GM12878 (cell line): ENCODE data around the gene ATP12A. TPM values are rescaled to one million over a fixed set of nuclear protein-coding genes. Genes with fewer than 3 reads are reported as not detected.

Source experiments
- ATAC-seq: fragments of 200-7000 bp; cut with Tn5 transposase; 3 replicates; pipeline ENCODE4 v1.9.1; 2020; ENCODE audit warnings: mild to moderate bottlenecking, moderate library complexity
- BruUV-seq: library from RNA; stranded (reverse); fragments of 400-500 nt; replicated peaks from 2 replicates; lab custom pipeline; 2021; lab: Mats Ljungman, UMichigan
- CTCF ChIA-PET: fragments of 300-600 bp; sonication (Branson Sonifier 250); formaldehyde crosslinking; extraction: SDS; loops from one replicate; lab custom pipeline; 2021; ENCODE audit warnings: inconsistent platforms; lab: Yijun Ruan, JAX
- POLR2A ChIA-PET: fragments of 350-600 bp; formaldehyde crosslinking; extraction: SDS; loops from one replicate; lab custom pipeline; 2021; ENCODE audit warnings: inconsistent platforms; lab: Charles Lee
- RAD21 ChIA-PET: fragments of 300-600 bp; sonication (Branson Sonifier 250); formaldehyde crosslinking; loops from one replicate; lab custom pipeline; 2023; ENCODE audit warnings: antibody characterized with exemption; ENCODE audit not compliant: unreplicated experiment; lab: Charles Lee
- SMC1A ChIA-PET: fragments of 300-600 bp; sonication (Branson Sonifier 250); formaldehyde crosslinking; loops from one replicate; lab custom pipeline; 2023; ENCODE audit not compliant: unreplicated experiment, uncharacterized antibody; lab: Charles Lee
- DNase-seq: peaks from one replicate; pipeline ENCODE4 v3.0.0-alpha.2; 2011; ENCODE audit warnings: low read depth, low spot score
- FAIRE-seq: peaks from 3 replicates; lab custom pipeline; 2011; peaks lifted over from hg19 to GRCh38; lab: Jason Lieb, UNC
- H2AFZ ChIP-seq: 2 replicates; pipeline ENCODE4 v1.6.0; 2011; ENCODE audit warnings: low read depth, low read length, control low read depth; ENCODE audit not compliant: control insufficient read depth
- H3K27ac ChIP-seq: 2 replicates; pipeline ENCODE4 v1.5.1; 2011; ENCODE audit warnings: control low read depth; ENCODE audit not compliant: control insufficient read depth, insufficient read depth
- H3K27me3 ChIP-seq, 2 experiments: replicated peaks in 1 of 2; 2 replicates each; pipeline versions ENCODE4 v1.6.0 to v1.6.1; 2011; ENCODE audit warnings: low read length in 1 of 2; ENCODE audit not compliant: control insufficient read depth in 2 of 2, insufficient read depth in 2 of 2
- H3K36me3 ChIP-seq, 2 experiments: 2 replicates each; pipeline ENCODE4 v1.5.1; 2011; ENCODE audit warnings: low read length in 1 of 2; ENCODE audit not compliant: control insufficient read depth in 2 of 2, insufficient read depth in 2 of 2
- H3K4me1 ChIP-seq: 2 replicates; pipeline ENCODE4 v1.6.1; 2011; ENCODE audit warnings: mild to moderate bottlenecking, low read length, moderate library complexity, mixed read lengths; ENCODE audit not compliant: control insufficient read depth, insufficient read depth
- H3K4me2 ChIP-seq: 2 replicates; pipeline ENCODE4 v1.6.0; 2011; ENCODE audit warnings: control low read depth; ENCODE audit not compliant: control insufficient read depth, insufficient read depth
- H3K4me3 ChIP-seq: fragments of 200-600 bp; sonication (generic); 2 replicates; pipeline ENCODE4 v1.5.1; 2016
- H3K79me2 ChIP-seq: 2 replicates; pipeline ENCODE4 v1.6.0; 2011; ENCODE audit warnings: low read length; ENCODE audit not compliant: control insufficient read depth, insufficient read depth
- H3K9ac ChIP-seq: 2 replicates; pipeline ENCODE4 v1.8.0; 2011; ENCODE audit warnings: low read length, control low read depth, mixed read lengths; ENCODE audit not compliant: control insufficient read depth, insufficient read depth
- H3K9me3 ChIP-seq: replicated peaks from 3 replicates; pipeline ENCODE4 v1.5.1; 2011; ENCODE audit warnings: mild to moderate bottlenecking, low read length; ENCODE audit not compliant: control insufficient read depth, insufficient read depth
- H4K20me1 ChIP-seq: 2 replicates; pipeline ENCODE4 v1.6.0; 2011; ENCODE audit not compliant: control insufficient read depth, insufficient read depth
- CHD2 ChIP-seq: IDR thresholded peaks from 2 replicates; pipeline ENCODE4 v1.6.1; 2011; ENCODE audit warnings: low read depth, low read length, improper control_type of control experiment, borderline replicate concordance
- NFYA ChIP-seq: IDR thresholded peaks from 2 replicates; pipeline ENCODE4 v1.6.1; 2011; ENCODE audit warnings: low read depth, mild to moderate bottlenecking, low read length, improper control_type of control experiment, borderline replicate concordance
- RELB ChIP-seq: fragments of 450-650 bp; IDR thresholded peaks from 2 replicates; pipeline ENCODE4 v1.6.1; 2017; ENCODE audit warnings: low read depth, mild to moderate bottlenecking, moderate library complexity
- STAT1 ChIP-seq: fragments of 450-650 bp; conservative IDR thresholded peaks from 2 replicates; pipeline ENCODE4 v1.6.1; 2014; ENCODE audit warnings: antibody characterized with exemption, mild to moderate bottlenecking
- TCF3 ChIP-seq: IDR thresholded peaks from 2 replicates; pipeline ENCODE4 v1.6.1; 2012; ENCODE audit warnings: low read depth, mild to moderate bottlenecking, low read length, borderline replicate concordance; ENCODE audit not compliant: insufficient read depth
- USF1 ChIP-seq: IDR thresholded peaks from 2 replicates; pipeline ENCODE4 v1.6.1; 2011; ENCODE audit warnings: borderline replicate concordance, low read depth, mild to moderate bottlenecking, moderate library complexity, mixed read lengths, low read length; ENCODE audit not compliant: insufficient read depth; ENCODE audit errors: extremely low read length
- ZBED1 ChIP-seq: IDR thresholded peaks from 2 replicates; pipeline ENCODE4 v1.6.1; 2016; ENCODE audit warnings: borderline replicate concordance
- WGBS: methylation state at CpG from one replicate; pipeline ENCODE4 v1.1.6; 2016; ENCODE audit warnings: low lambda C conversion rate; ENCODE audit not compliant: insufficient replicate concordance, insufficient coverage; ENCODE audit errors: missing lambda C conversion rate; 5-methylcytosine and 5-hydroxymethylcytosine counted together
- in situ Hi-C: fragments of 300-500 bp; cut with MboI; formaldehyde crosslinking; loops from 9 replicates; pipeline ENCODE4 v1.14.3; 2018; ENCODE audit warnings: mixed read lengths
- intact Hi-C: fragments of 100-400 bp; cut with micrococcal nuclease; formaldehyde crosslinking; loops from one replicate; pipeline ENCODE4 v1.14.2; 2022; ENCODE audit not compliant: unreplicated experiment
- polyA plus RNA-seq, 11 experiments: library from polyadenylated mRNA; depleted of rRNA in 4 of 11; unstranded in 6 of 11; stranded (reverse) in 5 of 11; fragments of >200 nt; fragmentation: Nextera tagmentation in 4 of 11; fragmentation: Illumina TruSeq in 1 of 11; extraction: Ambion mirVana in 4 of 11; extraction: Trizol in 1 of 11; gene quantifications; 1 replicate in 1 of 11; 2 replicates in 10 of 11; pipeline versions ENCODE4 v1.2.1 to v1.2.3, GENCODE V29; 2011 to 2016; ENCODE audit warnings: inconsistent platforms in 2 of 11, missing spikeins in 2 of 11, low read depth in 1 of 11
- total RNA-seq, 4 experiments: library from RNA; depleted of rRNA in 3 of 4; stranded (reverse); fragments of >200 nt in 3 of 4; fragmentation: Illumina TruSeq in 1 of 4; extraction: Trizol in 1 of 4; gene quantifications; 2 replicates each; pipeline versions ENCODE4 v1.2.1 to v1.2.3, GENCODE V29; 2013 to 2021
- TF ChIP-seq, protein P1 (sequence below): IDR thresholded peaks from 2 replicates; pipeline ENCODE4 v1.6.1; 2011; ENCODE audit warnings: low read depth, mild to moderate bottlenecking, low read length, moderate library complexity, borderline replicate concordance; ENCODE audit errors: extremely low read depth

Gene ATP12A
- total and polyA plus RNA-seq, 10 of the 15 experiments (the other 5 are each of a cell fraction or from before 2014, with no cell fraction given), result 0.02 to 0.08 (median 0.04) TPM; not detected in 6

GRCh38 chr13:24651718-24652345 lies 28.4 kb upstream of the ATP12A start (continued):
- TF ChIP-seq, protein P1, sequence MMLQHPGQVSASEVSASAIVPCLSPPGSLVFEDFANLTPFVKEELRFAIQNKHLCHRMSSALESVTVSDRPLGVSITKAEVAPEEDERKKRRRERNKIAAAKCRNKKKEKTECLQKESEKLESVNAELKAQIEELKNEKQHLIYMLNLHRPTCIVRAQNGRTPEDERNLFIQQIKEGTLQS, result no peak

DNA sequence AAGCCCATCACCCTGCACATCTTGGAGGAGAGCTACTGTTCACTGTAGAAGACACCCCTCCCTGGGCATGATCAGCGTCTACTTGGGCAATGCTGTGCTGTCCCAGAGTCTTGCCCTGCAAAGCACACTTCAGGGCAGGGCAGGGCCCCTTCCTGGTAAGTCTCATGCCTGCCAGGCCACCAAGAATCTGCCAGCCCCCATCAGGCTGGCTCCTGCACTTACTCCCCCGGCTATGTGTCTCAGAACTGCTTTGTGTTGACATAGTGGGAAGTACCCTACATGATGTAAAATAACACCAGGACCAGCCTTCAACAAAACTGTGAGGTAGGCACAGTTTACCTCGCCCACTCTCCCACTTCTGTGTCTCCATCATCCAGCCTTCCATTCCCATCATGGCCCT lies 27.8 kb upstream of the ATP12A start:
- ATAC-seq, result no peak
- TF ChIP-seq TCF3 (no peak), CHD2 (no peak), NFYA (no peak), USF1 (no peak), STAT1 (no peak), RELB (no peak), ZBED1 (no peak)
- POLR2A ChIA-PET, result no interaction called here
- BruUV-seq, result no TSS peak
- 35% methylated on average over 3 of the region's 3 CpGs for WGBS
- in situ Hi-C loops, result no loop called here
- intact Hi-C loops, result no loop called here
- RAD21 ChIA-PET, result no interaction called here
- CTCF ChIA-PET, result no interaction called here
- H3K4me3 ChIP-seq, result no peak overlapping the region
- no peak overlapping the region for H3K4me2 ChIP-seq
- no peak for DNase-seq
- peaks cover 9% of the 10 kb centered on the region; the same call in 1 of the 2 replicates for H3K4me1 ChIP-seq
- no peaks in the 10 kb centered on the region for H4K20me1 ChIP-seq
- no peaks in the 10 kb centered on the region for H3K27me3 ChIP-seq
- no peak overlapping the region for H2AFZ ChIP-seq
- FAIRE-seq, result no peak
- SMC1A ChIA-PET, result no interaction called here
- no peaks in the 10 kb centered on the region for H3K79me2 ChIP-seq
- no peaks in the 10 kb centered on the region for H3K36me3 ChIP-seq
- no peaks in the 10 kb centered on the region for H3K9me3 ChIP-seq
- no peak overlapping the region for H3K27ac ChIP-seq
- no peak overlapping the region for H3K9ac ChIP-seq
